HG02840 (cell line): Measurements from ENCODE around the gene POU2AF1.

Experiments used
- ATAC-seq: cut with Tn5 transposase; IDR thresholded peaks from one replicate; pipeline ENCODE4 v1.9.1; 2021; ENCODE audit warnings: mild to moderate bottlenecking, moderate library complexity, moderate number of reproducible peaks; ENCODE audit not compliant: unreplicated experiment, low FRiP score

POU2AF1 gene

DNA sequence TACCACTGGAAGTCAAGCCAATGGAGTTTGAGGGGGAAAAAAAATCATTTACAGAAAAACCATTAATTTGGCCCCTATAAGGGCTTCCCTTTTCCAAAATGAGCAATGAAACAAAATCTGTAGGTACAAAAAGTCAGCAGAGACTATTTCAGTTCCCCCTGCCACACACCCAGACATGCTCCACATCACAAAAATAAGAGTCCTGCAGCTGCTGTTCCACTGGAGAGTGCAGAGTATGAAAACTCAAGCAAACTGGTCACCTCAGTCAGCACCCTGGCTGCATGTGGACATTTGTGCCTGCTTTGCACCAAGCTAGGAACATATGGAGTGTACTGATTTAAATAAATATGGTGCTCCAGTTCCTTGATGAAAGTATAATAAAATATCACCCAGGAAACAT is 15.1 kb downstream of the POU2AF1 start:
- no peak for ATAC-seq

DNA sequence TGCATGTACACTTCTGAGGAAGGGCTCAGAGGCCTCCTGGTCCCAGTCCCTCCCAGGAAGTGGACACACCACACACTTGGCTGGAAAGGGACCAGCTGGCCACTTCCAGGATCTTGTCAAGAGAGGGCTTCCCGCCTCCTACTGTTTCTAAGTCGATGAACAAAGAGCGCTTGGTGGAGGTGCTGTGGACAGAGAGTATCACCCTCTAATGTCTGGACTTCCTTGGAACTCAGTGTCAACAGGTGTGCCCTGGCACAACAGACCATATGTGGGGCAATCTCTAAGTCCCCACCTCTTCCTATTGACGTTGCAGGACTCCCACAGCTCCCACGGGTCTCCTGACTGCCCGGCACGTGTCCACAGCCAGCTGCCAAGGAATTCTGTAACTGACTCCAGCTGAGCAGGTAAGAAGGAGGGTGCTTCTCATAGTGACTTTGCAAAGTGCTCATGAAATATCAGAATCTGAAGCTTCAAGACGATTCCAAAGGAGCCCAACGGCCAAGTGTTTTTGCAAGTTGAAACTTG is 16.1 kb downstream of the POU2AF1 start:
- no peak for ATAC-seq

DNA sequence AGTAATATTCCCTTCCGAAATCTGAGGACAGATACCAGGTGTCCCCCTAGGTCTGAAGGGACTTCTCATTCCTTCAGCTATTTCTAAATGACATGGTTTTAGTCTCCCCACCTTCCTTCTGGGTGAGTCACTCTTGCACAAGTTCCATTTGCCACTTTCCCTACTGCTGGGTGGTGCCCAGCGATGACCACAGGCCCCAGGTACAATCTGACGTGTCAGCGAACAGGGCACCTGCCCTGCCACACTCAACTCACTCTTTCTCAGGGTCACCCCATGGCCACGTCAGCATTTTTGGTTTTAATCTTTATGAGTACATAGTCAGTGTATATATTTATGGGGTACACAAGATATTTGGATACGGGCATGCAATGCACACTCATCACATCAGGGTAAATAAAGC is 17.2 kb downstream of the POU2AF1 start:
- ATAC-seq, result no peak

DNA sequence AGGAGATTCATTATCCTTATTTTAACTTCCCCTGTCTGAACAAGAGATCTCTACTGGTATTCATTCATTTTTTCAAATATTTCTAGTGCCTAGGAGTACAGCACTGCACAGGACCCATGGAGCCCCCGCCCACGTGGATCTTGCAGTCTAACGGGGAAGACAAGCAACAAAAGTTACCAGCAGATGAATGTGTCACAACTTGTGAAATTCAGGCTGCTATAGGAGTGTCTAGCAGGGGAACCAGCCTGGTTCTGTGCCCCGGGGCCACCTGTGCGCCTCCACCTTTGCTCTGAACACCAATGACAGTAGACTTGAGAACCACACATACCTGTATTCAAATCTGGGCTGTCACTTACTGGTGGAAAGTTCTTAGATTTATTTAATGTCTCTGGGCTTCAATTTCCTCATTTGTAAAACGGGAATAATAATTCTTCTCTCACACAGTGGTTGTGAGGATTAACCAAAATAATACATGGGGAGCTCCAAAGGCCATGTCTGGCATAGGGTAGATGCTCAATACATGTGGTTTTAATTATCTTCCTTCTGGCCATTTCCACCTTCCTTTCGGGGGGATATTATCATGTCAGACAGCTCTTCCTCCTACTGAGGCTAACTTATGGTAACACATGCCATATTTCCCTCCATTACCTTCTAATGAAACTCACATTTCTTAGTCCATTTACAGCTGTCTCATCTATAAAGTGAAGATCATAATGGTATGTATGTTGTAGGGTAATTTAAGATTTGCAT is 17.8 kb downstream of the POU2AF1 start:
- no peak for ATAC-seq

DNA sequence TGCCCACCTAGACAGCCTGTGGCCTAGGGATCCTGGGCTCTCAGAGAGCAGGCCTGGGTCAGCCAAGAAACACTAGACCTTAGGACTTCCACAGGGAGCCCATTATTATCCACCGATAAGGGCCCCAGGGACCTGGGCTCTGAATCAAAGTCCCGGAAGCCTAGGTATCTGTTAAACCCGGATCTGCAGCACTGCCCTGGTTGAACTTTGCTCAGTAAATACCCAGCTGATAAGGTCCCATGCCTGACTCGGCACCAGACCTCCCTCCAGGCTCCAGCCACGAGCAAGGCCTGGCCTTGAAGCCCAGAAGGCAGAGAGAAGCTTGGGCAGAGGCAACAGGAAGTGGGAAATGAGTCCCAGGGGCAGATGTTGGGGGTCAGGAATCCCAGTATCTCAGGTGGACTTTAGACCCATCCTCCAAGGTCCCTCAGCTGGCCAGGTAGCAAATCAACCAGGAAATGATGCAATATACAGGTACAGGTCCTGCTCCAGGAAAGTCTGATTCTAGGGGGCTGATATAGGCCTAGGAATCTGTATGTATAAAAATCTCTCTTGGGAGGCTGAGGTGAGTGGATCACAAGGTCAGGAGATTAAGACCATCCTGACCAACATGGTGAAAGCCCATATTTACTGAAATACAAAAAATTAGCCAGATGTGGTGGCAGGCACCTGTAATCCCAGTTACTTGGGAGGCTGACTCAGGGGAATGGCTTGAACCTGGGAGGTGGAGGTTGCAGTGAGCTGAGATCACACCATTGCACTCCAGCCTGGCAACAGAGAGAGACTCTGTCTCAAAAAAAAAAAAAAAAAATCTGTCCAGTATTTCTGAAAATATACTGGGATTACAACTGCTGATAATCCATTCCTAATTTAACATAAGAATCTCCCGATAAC is 18.7 kb downstream of the POU2AF1 start:
- ATAC-seq, result no peak

DNA sequence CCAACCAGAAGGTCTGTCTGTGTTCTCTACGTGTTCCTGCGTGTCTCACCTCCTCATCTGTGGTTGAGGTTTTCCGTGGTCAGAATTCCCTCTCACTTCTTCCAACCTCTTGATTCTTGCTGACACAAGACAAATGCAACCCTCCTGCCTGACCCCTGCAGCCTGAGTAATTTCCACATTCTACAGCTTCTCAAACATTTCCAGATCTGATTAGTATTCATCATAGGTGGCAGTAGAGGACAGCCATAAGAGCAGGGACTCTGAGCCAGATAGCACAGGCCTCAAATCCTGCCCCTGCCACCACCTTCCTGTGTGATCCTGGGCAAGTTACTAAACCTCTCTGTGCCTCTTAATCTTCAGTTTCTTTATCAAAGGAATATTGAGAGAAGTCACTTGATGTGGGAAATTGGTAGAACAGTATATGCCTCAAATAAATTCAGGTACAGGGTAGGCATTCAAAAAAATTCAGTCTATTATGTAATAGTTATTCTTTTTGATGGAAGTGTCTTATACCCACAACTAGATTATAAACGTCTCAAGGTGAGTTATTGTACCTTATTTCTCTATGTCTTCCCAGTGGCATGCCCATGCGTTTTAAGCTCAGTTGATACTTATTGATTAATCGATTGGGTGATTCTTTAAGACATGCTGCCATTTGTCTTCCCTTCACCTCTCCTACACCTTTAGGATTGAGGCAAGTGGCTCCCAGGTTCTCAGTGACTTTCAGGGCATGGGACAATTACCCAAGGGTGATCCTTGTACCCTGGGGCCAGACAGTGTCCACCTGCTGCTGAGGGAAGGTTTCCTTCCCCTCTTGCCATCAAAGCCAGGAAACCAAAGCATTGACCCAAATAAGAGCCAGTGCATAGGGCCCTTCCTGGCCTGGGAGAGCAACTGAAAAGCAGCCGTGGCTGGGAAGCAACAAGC is 19.6 kb downstream of the POU2AF1 start:
- ATAC-seq, result no peak

DNA sequence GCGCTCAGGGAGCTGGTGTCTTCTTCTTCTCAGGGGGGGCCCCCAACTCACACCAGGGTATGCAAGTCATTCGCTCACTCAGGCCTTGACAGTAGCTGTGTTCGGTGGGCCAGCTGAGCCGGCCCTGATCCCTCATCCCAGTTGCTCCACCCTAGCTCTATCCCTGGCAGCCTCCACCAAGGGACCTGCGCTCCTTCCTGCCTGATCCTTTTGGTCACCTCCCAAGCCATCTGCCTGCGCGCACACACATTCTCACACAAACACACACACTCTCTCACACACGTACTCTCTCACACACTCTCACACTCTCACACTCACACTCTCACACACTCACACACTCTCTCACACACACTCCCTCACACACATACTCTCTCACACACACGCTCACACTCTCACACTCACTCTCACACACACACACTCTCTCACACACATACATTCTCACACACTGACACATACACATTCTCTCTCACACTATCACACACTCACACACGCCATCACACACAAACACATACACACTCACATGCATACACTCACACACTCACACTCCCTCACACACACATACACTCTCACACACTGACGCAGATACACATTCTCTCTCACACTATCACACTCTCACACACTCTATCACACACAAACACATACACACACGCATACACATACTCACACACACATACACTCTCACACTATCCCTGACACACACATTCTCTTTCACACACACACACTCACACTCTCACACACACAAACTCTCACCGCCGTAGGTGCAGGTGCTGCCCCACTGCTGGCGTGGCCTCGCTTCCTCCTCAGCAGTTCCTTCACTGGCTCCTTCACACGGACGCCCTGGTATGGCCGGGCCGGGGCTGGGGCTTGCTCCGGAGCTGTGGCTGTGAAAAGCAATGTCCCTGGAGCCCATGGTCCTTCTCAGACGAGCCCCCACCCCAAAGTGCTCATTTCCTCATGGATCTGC is 20.8 kb downstream of the POU2AF1 start:
- ATAC-seq, result no peak

DNA sequence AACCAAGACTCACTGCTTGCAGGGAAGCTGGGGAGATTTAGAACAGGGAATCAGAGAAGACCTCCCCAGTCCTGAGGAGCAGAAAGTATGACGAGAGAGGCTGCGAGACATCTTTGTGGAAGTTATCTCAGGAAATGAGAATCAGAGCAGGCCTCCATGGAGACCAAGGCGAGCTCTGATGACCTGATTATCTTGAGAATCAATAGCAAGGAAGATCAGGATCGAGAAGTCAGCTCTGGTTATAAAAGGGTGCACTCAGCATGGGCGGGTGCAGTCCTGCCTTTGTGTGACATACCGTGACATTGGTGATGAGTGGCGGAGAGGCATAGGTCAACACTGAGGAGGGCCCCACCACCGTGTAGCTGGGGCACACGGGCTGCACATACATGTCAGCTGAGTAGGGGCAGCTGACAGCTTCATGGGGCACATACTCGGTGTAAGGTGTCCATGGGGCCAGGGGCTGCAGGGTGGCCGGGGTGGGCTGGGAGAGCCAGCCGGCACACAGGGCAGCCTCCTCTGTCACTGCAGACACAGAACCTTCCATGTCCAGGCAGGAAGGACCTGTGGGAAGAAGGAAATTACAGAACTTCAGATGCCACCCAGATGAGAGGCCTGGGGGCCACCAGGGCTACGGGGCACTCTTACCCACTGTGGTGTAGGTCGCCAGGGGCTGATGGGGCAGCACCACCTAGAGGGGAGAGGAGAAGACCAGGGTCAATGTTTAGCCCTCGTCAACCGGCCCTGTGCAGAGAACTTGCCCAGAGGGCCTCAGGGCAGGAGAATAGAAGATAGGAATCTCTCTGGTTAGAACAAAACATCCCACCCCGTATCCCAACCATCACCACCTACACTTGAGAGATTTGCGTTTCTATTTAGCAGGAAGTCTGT is 21.7 kb downstream of the POU2AF1 start:
- ATAC-seq, result no peak

DNA sequence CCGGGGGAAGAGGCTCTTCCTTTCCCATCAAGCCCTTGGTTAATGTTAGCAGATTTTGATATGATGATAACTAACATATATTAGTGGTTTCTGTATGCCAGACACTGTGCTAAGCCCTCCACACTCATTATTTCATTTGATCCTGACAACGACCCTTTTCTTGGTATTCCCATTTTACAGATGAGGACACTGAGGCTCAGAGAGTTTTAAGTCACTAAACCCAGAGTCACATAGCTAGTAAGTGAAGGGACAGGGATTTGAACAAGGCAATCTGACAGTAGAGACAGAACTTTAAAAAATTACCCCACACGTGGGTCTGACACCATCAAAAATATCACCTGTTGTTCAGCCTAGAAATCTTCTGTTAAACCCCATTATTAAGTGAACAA is 22.4 kb downstream of the POU2AF1 start:
- ATAC-seq, result no peak

DNA sequence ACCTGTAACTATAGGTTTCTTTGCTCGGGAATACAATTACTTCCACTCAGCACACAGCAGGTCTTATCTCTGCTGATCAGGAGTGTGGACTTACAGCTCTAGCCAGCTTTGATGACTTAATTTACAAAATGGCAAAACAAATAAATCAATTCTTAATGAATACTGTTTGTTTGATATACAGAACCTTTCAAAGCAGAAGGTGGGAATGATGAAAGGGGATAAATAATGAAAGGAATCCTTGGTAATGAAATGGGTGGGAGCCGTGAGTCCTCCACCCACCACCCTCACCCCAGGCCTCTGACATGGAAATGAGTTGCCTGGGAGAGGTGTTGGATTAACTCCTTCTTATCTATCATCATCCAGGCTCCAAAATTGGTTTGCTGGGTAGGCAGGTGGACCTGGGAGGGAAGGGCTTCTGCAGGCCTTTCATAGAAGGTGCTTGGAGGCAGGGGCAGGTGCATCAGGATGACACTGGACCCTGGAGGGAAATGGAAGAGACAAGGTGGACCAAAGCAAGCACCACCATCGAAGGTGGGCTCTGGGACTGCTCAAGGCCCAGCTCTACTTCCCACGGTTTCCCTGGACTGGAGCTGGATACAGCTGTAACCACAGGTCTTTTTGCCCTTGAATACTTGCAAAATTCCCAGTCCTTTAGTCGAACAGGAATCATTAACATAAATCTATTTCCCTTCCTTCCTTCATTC is 23.0 kb downstream of the POU2AF1 start:
- no peak for ATAC-seq

DNA sequence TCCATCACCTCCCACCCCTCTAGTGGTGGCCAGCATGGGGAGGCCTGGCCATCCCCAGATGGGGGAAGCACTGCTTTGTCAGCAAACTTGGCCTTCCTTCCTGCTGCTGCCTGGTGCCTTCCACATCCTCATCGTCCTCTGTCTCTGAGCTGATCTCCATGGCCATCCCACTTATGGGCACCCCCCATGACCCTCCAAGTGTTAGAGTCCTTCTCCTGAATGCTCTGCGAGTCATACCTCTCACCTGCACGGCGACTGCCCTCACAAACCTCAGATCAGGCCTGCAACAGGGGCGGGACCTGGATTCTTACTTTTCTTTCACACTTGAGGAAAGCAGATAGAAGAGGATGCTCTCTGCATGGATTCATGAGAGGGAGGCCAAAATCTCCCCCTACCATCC is 24.0 kb downstream of the POU2AF1 start:
- ATAC-seq, result no peak

DNA sequence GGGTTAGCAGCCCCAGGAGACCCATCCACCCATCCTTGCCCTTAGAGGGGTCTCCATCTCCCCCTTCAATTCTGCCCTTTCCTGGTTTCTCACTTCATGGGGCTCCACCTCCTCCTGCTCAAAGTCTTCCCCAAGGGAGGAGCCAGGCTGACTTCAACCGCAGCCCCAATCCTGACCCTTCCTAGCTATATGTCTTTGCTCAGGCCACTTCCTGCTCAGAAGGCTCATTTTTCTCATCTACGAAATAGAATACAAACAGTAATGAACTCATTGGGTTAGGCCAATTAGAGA is 24.5 kb downstream of the POU2AF1 start:
- no peak for ATAC-seq

DNA sequence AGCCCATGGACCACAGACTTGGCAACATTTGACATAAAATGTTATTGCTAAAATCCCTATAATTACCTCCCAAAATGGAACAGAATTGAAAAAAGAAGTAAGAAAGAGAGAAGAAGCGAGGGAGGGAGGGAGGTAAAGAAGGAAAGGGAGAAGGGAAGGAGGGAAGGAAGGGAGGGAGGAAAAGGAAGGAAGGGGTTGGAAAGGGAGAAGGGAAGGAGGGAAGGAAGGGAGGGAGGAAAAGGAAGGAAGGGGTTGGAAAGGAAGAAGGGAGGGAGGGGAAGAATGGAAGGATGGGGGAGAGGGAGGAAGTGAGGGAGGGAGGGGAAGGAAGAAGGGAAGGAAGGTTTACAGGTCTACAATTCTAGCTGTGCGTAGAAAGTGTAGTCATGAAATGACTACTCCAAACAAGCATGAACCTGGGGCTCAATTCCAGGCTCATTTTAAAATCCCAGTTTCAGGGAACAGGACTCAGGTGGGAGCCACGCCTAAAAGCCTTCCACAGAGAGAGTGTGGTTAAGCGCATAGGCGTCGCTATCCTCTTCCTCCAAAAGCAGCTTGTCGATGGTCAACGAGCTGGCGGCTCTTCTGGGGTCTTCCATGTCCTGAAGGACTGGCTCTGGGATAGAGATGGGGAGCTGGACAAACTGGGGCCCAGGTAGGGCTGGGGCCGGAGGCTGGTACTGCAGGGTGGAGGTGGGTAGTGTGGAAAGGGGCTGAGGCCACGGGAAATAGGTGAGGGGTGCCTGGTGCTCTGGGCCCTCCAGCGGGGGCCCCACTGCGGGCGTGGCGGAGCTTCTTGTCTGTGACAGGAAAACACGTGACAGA is 25.1 kb downstream of the POU2AF1 start:
- ATAC-seq, result no peak

DNA sequence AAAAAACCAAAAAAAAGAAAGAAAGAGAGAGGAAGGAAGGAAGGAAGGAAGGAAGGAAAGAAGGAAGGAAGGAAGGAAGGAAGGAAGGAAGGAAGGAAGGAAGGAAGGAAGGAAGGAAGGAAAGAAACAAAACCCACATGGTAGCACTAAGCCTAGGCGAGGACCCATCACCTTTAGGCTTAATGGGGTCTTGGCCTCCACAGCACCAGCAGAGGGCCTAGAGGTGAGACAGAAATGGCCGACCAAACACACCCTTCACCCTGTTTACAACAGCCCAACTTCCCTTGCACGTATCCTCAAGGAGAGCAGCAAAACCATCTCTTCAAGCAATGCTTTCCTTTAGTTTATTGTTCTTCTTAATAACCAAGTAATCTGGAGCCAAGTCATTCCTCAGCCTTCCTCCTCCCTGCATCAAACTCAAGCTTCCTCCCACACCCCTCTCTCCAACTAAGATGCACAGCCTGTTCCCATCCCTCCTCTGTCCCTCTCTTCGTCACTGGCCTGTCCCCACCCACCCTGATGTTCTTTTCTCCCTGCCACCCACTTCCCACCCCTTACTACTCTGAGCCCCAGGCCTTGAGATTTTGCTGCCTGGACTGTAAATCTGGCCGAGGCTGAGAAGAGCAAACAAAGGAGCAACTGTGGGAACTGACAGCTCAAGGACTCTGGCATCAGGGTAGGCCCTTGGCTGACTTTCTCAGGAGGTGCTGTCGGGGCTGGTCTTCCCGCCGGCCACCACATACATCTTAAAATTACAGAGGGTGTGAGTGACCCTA is 26.0 kb downstream of the POU2AF1 start:
- no peak for ATAC-seq

DNA sequence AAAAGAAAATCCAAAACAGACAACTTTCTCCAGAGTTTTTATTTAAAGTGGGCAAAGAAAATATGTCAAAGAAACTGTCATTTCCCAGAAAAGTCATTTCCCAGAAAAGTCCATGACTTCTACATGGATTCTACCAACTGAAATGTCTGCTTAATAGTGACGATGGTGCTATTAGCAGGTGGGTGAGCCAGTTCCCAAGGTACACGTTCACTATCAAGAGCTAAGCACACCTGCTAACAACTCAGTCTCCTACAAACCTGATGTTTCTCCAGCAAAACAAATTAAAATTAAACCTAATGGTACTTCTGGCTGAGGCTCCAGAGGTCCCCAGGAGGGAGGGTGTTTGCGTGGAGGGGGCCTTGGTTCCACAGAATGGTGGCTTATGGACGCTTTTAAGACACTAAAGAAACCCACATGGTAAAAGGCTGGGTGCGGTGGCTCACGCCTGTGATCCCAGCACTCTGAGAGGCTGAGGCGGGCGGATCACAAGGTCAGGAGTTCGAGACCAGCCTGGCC is 26.8 kb downstream of the POU2AF1 start:
- no peak for ATAC-seq

DNA sequence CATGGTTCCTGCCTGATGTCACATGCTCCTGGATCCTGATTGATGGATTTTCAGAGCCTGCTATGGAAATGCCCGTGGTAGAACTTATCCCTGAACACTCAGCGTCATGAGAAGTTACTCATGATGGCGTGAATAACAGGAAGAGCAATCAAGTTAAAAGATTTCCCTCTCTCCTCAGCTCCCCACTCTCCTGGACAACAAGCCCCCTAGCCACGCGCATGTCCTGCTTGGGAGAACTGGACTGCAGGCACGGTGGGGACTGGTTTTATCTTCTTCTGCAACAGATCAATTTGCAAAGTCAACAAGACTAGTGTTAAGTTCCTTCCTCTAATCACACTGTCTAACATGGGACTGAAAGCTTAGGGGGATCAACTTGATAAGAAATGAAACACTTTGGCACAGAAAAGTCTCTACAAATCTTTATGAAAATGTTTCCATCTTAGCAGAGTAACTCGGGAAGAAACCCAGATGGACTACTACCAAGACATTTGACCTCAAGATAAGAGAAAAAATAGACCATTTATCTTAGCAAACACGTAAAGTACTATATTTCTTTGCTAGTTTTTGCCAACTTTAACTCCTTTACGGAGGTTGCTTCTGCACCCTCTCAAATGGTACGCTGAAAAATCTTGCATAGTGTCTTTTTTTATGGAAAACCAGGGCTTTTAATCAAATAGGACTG is 27.6 kb downstream of the POU2AF1 start:
- no peak for ATAC-seq
